HepG2 (cell line): ENCODE measurements around the gene ZER1. TPM values are rescaled to one million over a fixed set of nuclear protein-coding genes. Genes with fewer than 3 reads are reported as not detected.
A peak's percentile ranks its signal among the peaks of the same experiment; 100 is the strongest.

ENCODE experiments used
- GPN1 ChIP-seq: sonication (generic); formaldehyde crosslinking; IDR thresholded peaks from 2 replicates; pipeline ENCODE4 v1.5.1; 2020; ENCODE audit warnings: missing genetic modification reagents, borderline replicate concordance
- HIVEP1 ChIP-seq: sonication (generic); formaldehyde crosslinking; IDR thresholded peaks from 2 replicates; pipeline ENCODE4 v1.4.0; 2020; ENCODE audit warnings: mild to moderate bottlenecking, missing genetic modification reagents
- HNF1B ChIP-seq: sonication (generic); formaldehyde crosslinking; IDR thresholded peaks from 2 replicates; pipeline ENCODE4 v1.5.1; 2020; ENCODE audit warnings: mild to moderate bottlenecking, moderate library complexity, missing genetic modification reagents
- MBNL3 ChIP-seq: fragments of 250-450 bp; sonication (Bioruptor Pico); conservative IDR thresholded peaks from 2 replicates; pipeline ENCODE4 v1.8.0; 2022; ENCODE audit warnings: mild to moderate bottlenecking, inconsistent platforms
- MTERF4 ChIP-seq: sonication (generic); formaldehyde crosslinking; IDR thresholded peaks from 2 replicates; pipeline ENCODE4 v1.8.0; 2023; ENCODE audit warnings: mild to moderate bottlenecking, missing genetic modification reagents
- MXD3 ChIP-seq: IDR thresholded peaks from 2 replicates; pipeline ENCODE4 v1.6.1; 2016; ENCODE audit warnings: mild to moderate bottlenecking, missing biosample characterization, missing genetic modification reagents
- MXD4 ChIP-seq: IDR thresholded peaks from 2 replicates; pipeline ENCODE4 v1.6.1; 2016; ENCODE audit warnings: mild to moderate bottlenecking, missing biosample characterization, missing genetic modification reagents
- PRDM10 ChIP-seq: sonication (generic); formaldehyde crosslinking; IDR thresholded peaks from 2 replicates; pipeline ENCODE4 v1.4.0; 2020; ENCODE audit warnings: low read depth, missing genetic modification reagents
- SATB2 ChIP-seq: sonication (generic); formaldehyde crosslinking; IDR thresholded peaks from 2 replicates; pipeline ENCODE4 v1.5.0; 2020; ENCODE audit warnings: missing genetic modification reagents
- SPEN ChIP-seq: sonication (generic); formaldehyde crosslinking; IDR thresholded peaks from 2 replicates; pipeline ENCODE4 v1.5.1; 2020; ENCODE audit warnings: low read depth, mild to moderate bottlenecking, missing genetic modification reagents
- TFDP2 ChIP-seq: sonication (generic); formaldehyde crosslinking; IDR thresholded peaks from 2 replicates; pipeline ENCODE4 v1.4.0; 2020; ENCODE audit warnings: missing genetic modification reagents
- THAP8 ChIP-seq: sonication (generic); formaldehyde crosslinking; IDR thresholded peaks from 2 replicates; pipeline ENCODE4 v1.5.1; 2020; ENCODE audit warnings: missing genetic modification reagents, mild to moderate bottlenecking, borderline replicate concordance
- TMF1 ChIP-seq: sonication (generic); formaldehyde crosslinking; IDR thresholded peaks from 2 replicates; pipeline ENCODE4 v1.8.1; 2022; ENCODE audit warnings: low read depth, missing genetic modification reagents
- ZBTB20 ChIP-seq: sonication (generic); formaldehyde crosslinking; IDR thresholded peaks from 2 replicates; pipeline ENCODE4 v1.8.1; 2023; ENCODE audit warnings: missing genetic modification reagents, low read depth, mild to moderate bottlenecking, borderline replicate concordance
- ZBTB7A ChIP-seq: sonication (generic); formaldehyde crosslinking; IDR thresholded peaks from 2 replicates; pipeline ENCODE4 v1.8.0; 2022; ENCODE audit warnings: mild to moderate bottlenecking, missing genetic modification reagents
- ZNF224 ChIP-seq: sonication (generic); formaldehyde crosslinking; IDR thresholded peaks from 2 replicates; pipeline ENCODE4 v1.5.0; 2020; ENCODE audit warnings: mild to moderate bottlenecking, missing genetic modification reagents
- ZNF547 ChIP-seq: sonication (generic); formaldehyde crosslinking; IDR thresholded peaks from 2 replicates; pipeline ENCODE4 v1.5.1; 2020; ENCODE audit warnings: mild to moderate bottlenecking, missing genetic modification reagents
- ZNF670 ChIP-seq: sonication (generic); formaldehyde crosslinking; IDR thresholded peaks from 2 replicates; pipeline ENCODE4 v1.8.0; 2022; ENCODE audit warnings: mild to moderate bottlenecking, missing genetic modification reagents, borderline replicate concordance
- ZNF883 ChIP-seq: sonication (generic); formaldehyde crosslinking; IDR thresholded peaks from 2 replicates; pipeline ENCODE4 v1.5.1; 2020; ENCODE audit warnings: mild to moderate bottlenecking, missing genetic modification reagents; ENCODE audit errors: not compliant biosample characterization
- polyA plus RNA-seq, 8 experiments: library from polyadenylated mRNA; depleted of rRNA in 3 of 8; stranded (reverse) in 7 of 8; unstranded in 1 of 8; fragments of >200 nt; fragmentation: Illumina TruSeq in 4 of 8; extraction: Trizol in 4 of 8; gene quantifications; 2 replicates each; pipeline versions ENCODE4 v1.2.1 to v1.2.3, GENCODE V29; 2011 to 2016; ENCODE audit warnings: low read depth in 4 of 8, missing spikeins in 1 of 8, mixed read lengths in 1 of 8; ENCODE audit not compliant: insufficient read depth in 1 of 8
- total RNA-seq, 5 experiments: library from RNA; depleted of rRNA; stranded (reverse); fragments of >200 nt; fragmentation: Illumina TruSeq; extraction: Trizol; gene quantifications; 2 replicates each; pipeline ENCODE4 v1.2.3, GENCODE V29; 2016; ENCODE audit warnings: low read depth in 1 of 5

ZER1 gene
- total and polyA plus RNA-seq, 2 of the 13 experiments (the other 11 are each of a cell fraction or from before 2014, with no cell fraction given), result 7.7 to 40.0 TPM

GRCh38 chr9:128688501-128689292, 83.0 kb downstream of the ZER1 start, which contains the start of gene SET (continued):
- peak; percentile 66 for TF ChIP-seq HNF1B (CRISPR knock-in tag)
- 0 out of 2 replicates have a peak, but pooled peaks have one; percentile 27 for TF ChIP-seq ZNF224 (CRISPR knock-in tag)
- peak; percentile 42; the same call in 1 of the 2 replicates for TF ChIP-seq ZNF547
- no peak for TF ChIP-seq MBNL3
- peak; percentile 77 for TF ChIP-seq ZNF883 (CRISPR knock-in tag)
- 0 out of 2 replicates have a peak, but pooled peaks have one; percentile 7 for TF ChIP-seq ZBTB7A
- TF ChIP-seq GPN1, result no peak
- TF ChIP-seq MXD3, result peak; percentile 62; the same call in 1 of the 2 replicates
- TF ChIP-seq HIVEP1, result 0 out of 2 replicates have a peak, but pooled peaks have one; percentile 41
- TF ChIP-seq PRDM10, result peak; percentile 59; the same call in 1 of the 2 replicates
- TF ChIP-seq SPEN, result peak; percentile 57
- 0 out of 2 replicates have a peak, but pooled peaks have one; percentile 39 for TF ChIP-seq MTERF4 (CRISPR knock-in tag)
- peak; percentile 45; the same call in 1 of the 2 replicates for TF ChIP-seq ZNF670
- TF ChIP-seq MXD4 (CRISPR knock-in tag), result peak; percentile 89
- TF ChIP-seq THAP8 (CRISPR knock-in tag), result 0 out of 2 replicates have a peak, but pooled peaks have one; percentile 55
- TF ChIP-seq SATB2, result no peak
- TF ChIP-seq TFDP2, result peak; percentile 78
- TF ChIP-seq TMF1 (CRISPR knock-in tag), result no peak; the same call in 1 of the 2 replicates
- TF ChIP-seq ZBTB20, result peak; percentile 39; the same call in 1 of the 2 replicates
